ENCODE data around the gene ABLIM2.

DNA sequence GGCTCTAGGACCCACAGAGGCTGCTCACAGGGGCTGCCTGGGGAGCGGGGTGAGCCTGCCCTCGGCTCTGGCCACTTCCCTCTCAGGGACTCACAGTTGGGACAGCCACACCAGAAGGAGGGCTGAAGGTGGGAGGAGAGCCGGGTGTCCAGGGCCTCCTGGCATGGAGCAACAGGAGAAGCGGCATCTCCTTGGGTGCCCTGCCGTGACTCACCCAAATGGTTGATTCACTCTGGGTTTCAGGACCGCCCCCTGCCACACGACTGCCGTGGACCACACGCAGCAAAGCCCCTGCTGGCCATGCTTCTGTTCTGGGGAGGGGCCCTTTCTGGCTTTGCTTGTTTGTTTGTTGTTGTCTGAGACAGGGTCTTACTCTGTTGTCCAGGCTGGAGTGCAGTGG is 132.9 kb downstream of the ABLIM2 start:
- TF ChIP-seq, protein P1, sequence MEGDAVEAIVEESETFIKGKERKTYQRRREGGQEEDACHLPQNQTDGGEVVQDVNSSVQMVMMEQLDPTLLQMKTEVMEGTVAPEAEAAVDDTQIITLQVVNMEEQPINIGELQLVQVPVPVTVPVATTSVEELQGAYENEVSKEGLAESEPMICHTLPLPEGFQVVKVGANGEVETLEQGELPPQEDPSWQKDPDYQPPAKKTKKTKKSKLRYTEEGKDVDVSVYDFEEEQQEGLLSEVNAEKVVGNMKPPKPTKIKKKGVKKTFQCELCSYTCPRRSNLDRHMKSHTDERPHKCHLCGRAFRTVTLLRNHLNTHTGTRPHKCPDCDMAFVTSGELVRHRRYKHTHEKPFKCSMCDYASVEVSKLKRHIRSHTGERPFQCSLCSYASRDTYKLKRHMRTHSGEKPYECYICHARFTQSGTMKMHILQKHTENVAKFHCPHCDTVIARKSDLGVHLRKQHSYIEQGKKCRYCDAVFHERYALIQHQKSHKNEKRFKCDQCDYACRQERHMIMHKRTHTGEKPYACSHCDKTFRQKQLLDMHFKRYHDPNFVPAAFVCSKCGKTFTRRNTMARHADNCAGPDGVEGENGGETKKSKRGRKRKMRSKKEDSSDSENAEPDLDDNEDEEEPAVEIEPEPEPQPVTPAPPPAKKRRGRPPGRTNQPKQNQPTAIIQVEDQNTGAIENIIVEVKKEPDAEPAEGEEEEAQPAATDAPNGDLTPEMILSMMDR (conservative IDR thresholded peaks at IDR 0.05 in 1 of 2, IDR thresholded peaks at IDR 0.05 in 1 of 2; ENCODE audit: extremely low read depth in 1 of 2, insufficient read depth in 1 of 2, low read depth in 1 of 2, low read length in 2 of 2) = no peak
- no peak for TF ChIP-seq EZH2 (IDR thresholded peaks at IDR 0.05; ENCODE audit: borderline replicate concordance, low read length)

All from mammary epithelial cell (primary cell).